NCI-H345 treated with DMSO at 0.1 percent for 48 hours (cell line): ENCODE data around the gene C6orf15.

Source experiments
- DNase-seq: peaks from one replicate; lab custom pipeline; 2025; ENCODE audit not compliant: unreplicated experiment; lab: John Stamatoyannopoulos, UW

Gene C6orf15

GRCh38 chr6:31131595-31131994 lies 19.2 kb upstream of the C6orf15 start:
- DNase-seq = no peak

- DNase-seq = no peak
Observed at GRCh38 chr6:31130751-31131150, 18.4 kb upstream of the C6orf15 start.

- DNase-seq = peak; percentile 11
Observed at GRCh38 chr6:31129130-31129529, 16.8 kb upstream of the C6orf15 start.

DNA sequence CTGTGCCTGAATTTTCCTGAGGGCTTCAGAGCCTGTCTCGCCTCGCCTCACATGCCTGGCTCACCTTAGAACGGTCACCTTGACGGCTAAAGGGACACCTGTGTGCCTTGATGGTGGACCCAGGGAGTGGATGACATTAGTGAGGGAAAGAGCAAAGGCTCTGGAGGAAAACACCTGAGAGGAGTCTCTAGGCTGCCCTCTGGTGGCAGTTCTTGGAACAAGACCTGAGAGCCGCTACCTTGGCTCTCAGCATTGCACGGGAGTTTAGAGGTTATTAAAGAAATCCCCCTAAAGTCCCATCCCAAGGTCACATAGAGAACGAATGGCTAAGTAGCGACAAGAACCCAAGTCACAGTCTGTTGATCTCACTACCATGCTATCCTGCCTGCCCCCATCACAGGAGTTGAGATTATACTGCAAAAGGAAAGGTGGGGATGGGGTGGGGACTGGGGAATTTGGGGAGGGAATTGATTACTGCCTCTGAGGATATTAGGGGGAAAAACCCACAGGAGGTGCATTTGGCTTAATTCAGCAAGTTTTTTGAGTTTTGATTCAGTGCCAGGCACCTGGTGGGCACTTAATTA lies 15.8 kb upstream of the C6orf15 start:
- peak; percentile 27 for DNase-seq

GRCh38 chr6:31126396-31127175 lies 14.2 kb upstream of the C6orf15 start:
- DNase-seq = no peak

GRCh38 chr6:31125586-31126363 lies 13.4 kb upstream of the C6orf15 start:
- no peak for DNase-seq

DNA sequence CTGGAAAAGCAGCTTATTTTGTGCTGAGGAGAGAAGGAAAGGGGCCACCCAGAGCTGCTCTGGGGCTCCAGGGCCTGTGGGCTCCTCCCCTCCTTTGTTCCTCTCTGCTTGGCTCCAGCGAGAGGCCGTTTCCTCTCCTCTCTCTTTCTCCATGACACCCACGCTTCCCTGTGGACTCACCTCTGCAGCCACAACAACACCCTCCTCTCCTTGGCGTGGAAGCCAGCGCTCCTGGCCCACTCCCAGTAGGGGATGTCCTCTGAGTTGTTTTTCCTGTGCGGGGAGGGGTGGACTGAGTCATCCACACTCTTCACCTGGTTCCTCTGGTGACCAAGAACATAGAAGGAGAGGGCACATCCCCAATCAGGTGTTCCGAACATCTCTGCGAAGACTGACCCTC lies 12.8 kb upstream of the C6orf15 start:
- DNase-seq = no peak

DNA sequence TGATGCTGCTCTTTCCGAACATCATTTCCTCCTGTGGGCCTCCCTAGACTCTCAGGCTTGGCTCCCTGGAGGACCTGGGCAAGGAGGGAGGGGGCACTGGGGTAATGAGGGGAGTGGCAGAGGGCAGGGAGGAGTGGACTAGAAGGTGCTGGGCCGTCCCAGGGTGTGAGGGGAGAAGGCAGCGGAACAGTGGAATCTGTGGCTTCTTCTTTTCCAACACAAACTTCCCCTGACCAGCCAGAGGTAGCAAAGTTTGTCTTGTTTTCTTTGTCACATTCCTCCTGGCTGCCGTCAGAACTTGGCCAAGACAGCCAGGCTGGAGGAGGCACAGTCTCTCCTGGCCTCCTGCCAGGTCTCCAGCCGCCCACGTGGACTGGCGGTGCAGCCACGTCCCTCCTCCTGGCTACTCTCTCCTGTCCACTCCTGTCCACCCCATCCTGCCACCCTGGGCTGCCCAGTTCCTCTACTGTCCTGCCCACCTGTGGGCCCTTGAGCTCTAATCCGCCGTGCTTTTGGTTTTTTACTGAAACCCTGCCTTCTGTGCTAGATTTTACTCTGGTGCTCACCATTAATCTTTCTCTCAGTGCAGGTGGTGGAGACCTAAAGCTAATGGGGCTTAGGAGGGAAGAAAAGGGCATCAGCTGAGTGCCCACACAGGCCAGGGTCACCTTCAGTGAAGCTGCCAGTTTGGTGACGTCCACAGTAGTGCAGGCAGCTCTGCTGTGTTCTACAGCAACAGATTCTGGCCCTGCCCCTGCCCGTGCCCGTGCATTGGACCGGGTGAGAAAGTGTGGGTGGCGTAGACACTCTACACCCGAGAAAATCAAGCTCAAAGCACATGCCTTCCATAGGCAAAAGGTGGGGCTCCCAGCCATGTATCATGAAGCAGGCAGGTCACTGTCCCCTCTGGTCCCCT lies 10.7 kb upstream of the C6orf15 start:
- no peak for DNase-seq

GRCh38 chr6:31121131-31121790 lies 8.9 kb upstream of the C6orf15 start:
- no peak for DNase-seq

GRCh38 chr6:31120151-31120915 lies 8.0 kb upstream of the C6orf15 start, which contains the start of gene CDSN:
CDSN (minus strand) TSS chr6:31120446; CDS start chr6:31120419, 27 bp downstream.
- no peak for DNase-seq

GRCh38 chr6:31118178-31118577 lies 5.8 kb upstream of the C6orf15 start:
- DNase-seq = no peak

GRCh38 chr6:31116661-31117385 lies 4.4 kb upstream of the C6orf15 start:
- DNase-seq = no peak

DNA sequence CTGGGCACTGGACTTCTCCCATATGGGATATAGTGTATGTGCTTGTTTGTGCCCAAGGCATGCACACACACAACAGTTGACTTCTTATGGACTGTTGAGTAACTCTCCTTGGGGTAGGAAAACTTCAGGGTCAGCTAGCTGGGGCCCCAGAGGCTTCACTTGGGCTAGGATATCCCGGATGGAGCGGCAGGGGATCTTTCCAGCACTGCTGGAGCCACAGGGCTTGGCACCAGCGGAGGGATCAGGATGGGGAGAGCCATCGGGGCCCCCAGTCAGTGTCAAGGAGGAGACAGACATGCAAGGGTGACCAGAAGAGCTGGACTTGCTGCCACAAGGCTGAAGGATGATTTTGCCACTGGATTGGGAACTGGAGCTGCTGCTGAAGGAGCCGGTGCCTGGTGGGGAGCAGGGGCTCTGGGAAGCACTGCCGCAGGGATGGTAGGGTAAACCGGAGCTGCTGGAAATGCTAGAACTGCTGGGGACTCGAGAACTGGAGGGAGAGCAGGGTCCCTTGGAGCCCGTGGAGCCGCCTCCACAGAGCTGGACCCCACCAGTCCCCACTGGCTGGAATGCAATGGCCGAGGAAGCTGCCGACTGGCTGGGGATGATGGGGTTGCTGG lies 3.7 kb upstream of the C6orf15 start:
- DNase-seq = no peak

GRCh38 chr6:31114970-31115849 lies 2.8 kb upstream of the C6orf15 start:
- no peak for DNase-seq

GRCh38 chr6:31114541-31114878 lies 2.1 kb upstream of the C6orf15 start, which contains the start of gene PSORS1C1:
PSORS1C1 (plus strand) TSS chr6:31114800; CDS start chr6:31129633, 14,833 bp downstream.
- no peak for DNase-seq

- DNase-seq = no peak
Observed at GRCh38 chr6:31113861-31114540, 1.6 kb upstream of the C6orf15 start.

DNA sequence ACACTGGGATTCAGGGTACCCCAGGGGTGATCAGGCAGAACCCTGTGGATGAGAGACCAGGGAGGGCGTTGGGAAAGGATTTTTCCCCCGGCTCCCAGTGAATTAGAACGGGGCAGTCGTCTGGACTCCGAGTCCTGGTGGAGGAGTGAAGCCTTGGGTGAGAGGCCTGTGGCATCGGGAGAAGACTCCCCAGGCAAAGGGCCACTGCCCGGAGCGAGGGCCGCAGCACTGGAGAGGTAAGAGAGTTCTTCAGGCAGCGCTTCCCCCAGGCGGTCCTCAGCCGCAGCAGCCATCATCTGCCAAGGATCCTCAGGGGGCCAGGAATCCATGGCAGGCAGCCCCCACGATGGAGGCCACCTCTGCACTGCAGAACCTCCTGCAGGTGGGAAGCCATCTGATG lies 663 bp downstream of the C6orf15 start:
- DNase-seq = no peak
